HFF-Myc (cell line): Measurements from ENCODE around the gene FAN1.

ENCODE experiments used
- DNase-seq: peaks from one replicate; pipeline ENCODE4 v3.0.0-alpha.2; 2011; ENCODE audit warnings: low read depth; ENCODE audit errors: extremely low read depth
- H3K4me3 ChIP-seq: replicated peaks from 2 replicates; pipeline ENCODE4 v1.5.1; 2011; ENCODE audit warnings: low read depth, mild to moderate bottlenecking, control low read depth, low read length
- TF ChIP-seq, protein P1 (sequence below): IDR thresholded peaks from 2 replicates; pipeline ENCODE4 v1.5.1; 2012; ENCODE audit warnings: mild to moderate bottlenecking, low read depth, low read length, control low read depth; ENCODE audit errors: missing control alignments

FAN1 gene

DNA sequence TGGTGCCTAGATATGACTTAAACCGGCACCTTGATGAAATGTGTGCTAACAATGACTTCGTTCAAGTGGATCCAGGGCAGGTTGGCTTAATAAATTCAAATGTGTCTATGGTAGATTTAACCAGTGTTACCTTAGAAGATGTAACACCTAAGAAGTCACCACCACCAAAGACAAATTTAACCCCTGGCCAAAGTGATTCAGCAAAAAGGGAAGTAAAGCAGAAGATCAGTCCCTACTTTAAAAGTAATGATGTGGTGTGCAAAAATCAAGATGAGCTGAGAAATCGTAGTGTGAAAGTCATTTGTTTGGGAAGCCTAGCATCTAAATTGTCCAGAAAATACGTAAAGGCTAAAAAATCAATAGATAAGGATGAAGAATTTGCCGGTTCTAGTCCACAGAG is 1.1 kb downstream of the FAN1 start:
- peak overlapping the region; percentile 58; the same call in 1 of the 2 replicates for H3K4me3 ChIP-seq
- no peak for DNase-seq
- TF ChIP-seq, protein P1, sequence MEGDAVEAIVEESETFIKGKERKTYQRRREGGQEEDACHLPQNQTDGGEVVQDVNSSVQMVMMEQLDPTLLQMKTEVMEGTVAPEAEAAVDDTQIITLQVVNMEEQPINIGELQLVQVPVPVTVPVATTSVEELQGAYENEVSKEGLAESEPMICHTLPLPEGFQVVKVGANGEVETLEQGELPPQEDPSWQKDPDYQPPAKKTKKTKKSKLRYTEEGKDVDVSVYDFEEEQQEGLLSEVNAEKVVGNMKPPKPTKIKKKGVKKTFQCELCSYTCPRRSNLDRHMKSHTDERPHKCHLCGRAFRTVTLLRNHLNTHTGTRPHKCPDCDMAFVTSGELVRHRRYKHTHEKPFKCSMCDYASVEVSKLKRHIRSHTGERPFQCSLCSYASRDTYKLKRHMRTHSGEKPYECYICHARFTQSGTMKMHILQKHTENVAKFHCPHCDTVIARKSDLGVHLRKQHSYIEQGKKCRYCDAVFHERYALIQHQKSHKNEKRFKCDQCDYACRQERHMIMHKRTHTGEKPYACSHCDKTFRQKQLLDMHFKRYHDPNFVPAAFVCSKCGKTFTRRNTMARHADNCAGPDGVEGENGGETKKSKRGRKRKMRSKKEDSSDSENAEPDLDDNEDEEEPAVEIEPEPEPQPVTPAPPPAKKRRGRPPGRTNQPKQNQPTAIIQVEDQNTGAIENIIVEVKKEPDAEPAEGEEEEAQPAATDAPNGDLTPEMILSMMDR = no peak

DNA sequence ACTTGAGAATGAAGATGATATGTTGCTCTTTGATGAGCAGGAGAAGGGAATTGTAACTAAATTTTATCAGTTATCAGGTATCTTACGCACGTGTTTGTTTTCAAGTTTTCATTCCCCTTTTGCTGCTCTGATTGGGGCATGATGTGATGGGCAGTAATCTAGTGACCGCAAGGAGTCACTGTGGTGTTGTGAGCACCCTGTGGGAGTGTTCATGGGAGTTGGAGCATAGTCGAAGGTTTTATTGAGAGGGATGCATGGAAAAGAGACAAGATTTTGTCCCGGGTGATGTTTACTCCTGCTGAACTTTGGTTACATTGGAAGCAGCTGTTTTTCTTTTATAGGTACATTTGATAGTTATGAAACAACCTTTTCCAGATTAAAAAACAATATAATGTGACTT is 2.1 kb downstream of the FAN1 start:
- DNase-seq = no peak
- H3K4me3 ChIP-seq = no peak overlapping the region
- TF ChIP-seq, protein P1 = peak; percentile 21

DNA sequence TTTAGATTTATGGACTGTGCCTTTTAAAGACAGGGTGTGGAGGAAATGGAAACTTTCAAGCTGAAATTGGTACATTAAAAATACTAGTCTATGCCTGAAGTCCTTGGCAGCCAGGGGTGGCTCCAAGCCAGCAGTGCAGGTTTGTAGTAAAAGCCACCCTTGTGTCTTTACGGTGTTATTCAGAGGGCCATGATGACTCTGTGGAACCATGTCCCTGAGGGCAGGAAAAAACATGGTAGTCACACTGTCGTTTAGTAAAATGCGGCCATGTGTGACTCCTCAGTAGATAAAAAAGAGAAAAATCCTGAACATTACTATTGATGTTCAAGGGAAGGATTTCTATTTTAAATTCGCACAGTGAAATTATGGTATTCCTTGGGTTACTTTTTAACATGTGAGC is 2.7 kb downstream of the FAN1 start:
- TF ChIP-seq, protein P1 = no peak
- no peak for DNase-seq
- no peak overlapping the region for H3K4me3 ChIP-seq

DNA sequence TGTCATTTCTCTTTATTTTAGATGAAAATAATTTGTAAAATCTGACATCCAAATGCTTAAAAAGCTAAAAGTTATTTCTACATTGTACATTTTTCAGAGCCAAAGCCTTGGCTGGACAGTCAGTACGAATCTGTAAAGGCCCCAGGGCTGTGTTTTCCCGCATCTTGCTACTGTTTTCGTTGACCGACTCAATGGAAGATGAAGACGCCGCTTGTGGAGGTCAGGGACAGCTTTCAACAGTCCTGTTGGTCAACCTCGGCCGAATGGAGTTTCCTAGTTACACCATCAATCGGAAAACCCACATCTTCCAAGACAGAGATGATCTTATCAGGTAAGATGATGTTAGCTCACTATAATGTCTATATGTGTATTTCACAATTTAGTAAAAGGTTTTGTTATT is 10.0 kb downstream of the FAN1 start:
- TF ChIP-seq, protein P1 = no peak
- DNase-seq = no peak
- H3K4me3 ChIP-seq = no peak overlapping the region

DNA sequence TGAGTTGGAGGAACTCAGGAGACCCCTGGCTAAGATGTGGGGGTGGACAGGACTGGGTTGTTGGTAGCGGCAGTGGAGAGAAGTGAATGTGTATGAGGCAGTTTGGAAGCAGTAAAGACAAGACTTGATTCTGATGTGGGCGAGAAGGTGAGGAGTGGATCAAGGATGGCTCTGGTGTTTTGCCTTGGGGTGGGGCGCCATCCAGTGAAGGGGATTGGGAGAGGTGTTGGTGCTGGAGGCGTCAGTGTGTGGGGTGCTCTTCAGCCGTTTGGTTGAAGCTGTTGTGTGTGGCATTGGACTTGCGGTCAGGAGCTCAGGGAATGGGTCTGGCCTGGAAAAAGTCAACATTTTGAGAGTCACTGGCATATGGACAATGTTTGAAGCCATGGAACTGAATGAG is 13.3 kb downstream of the FAN1 start:
- DNase-seq = no peak
- H3K4me3 ChIP-seq = no peak overlapping the region
- TF ChIP-seq, protein P1 = no peak

DNA sequence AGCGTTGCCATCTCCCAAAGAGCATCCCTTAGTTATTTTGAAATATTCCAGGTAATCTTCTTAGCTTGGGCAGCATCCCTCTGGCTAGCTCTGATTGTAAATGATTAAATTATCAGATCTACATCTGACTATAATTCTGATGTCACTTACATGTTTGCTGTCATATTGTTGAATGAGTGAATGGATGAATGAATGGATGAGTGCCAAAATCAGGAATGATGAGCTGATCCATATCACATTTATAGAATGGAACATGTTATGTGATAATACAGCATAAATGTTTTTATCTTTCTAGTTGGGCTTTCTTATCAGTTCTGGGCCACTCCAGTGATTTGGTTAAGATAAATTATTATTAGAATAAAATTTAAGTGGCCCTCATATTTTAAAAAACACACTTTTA is 14.0 kb downstream of the FAN1 start:
- TF ChIP-seq, protein P1 = no peak
- DNase-seq = no peak
- H3K4me3 ChIP-seq = no peak overlapping the region

DNA sequence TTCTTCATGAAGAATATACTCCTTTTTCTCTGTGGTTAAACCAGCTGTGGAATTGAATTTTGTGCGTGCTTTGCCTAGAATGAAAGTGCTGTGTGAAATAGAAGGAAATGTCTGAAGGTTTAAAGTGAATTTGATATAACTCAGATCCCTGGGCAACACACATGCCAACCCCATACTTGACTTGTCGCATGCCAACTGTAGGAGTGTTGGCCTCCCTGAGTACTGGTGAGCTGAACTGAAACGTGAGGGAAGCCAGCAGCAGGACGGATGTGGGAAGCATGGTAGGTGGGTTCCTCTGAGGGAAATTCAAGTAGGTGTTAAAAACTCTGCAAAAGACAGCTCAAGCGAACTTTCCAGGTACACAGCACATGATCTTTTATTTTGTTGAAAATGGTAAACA is 14.7 kb downstream of the FAN1 start:
- no peak overlapping the region for H3K4me3 ChIP-seq
- TF ChIP-seq, protein P1 = no peak
- no peak for DNase-seq
